Stimulated activated memory B cell treated with anti-CD40 and anti-IgM and Interleukin-4, amounts not matched to agents 10 μg/mL and 1 μg/mL and 100 μg/mL, for 72 hours (primary cell): ENCODE measurements around the gene REC114.
"Not testable (repeated sequence)": the region's sequence is repeated elsewhere in the genome, so short reads cannot be mapped to it uniquely, and the experiment has no call there.

ENCODE experiments used
- ATAC-seq: fragments of 150-1000 bp; cut with Tn5 transposase; 2 replicates; pipeline ENCODE4 v1.10.0; 2021
- H3K27ac Mint-ChIP-seq: one replicate; pipeline ENCODE4 v1.8.0; 2022; ENCODE audit warnings: mild to moderate bottlenecking, mixed read lengths
- H3K27me3 Mint-ChIP-seq: one replicate; pipeline ENCODE4 v1.8.0; 2022; ENCODE audit warnings: mixed read lengths
- H3K36me3 Mint-ChIP-seq: one replicate; pipeline ENCODE4 v1.8.0; 2022; ENCODE audit warnings: mixed read lengths
- H3K4me1 Mint-ChIP-seq: one replicate; pipeline ENCODE4 v1.8.0; 2022; ENCODE audit warnings: mixed read lengths
- H3K4me3 Mint-ChIP-seq: one replicate; pipeline ENCODE4 v1.8.0; 2022; ENCODE audit warnings: mild to moderate bottlenecking, moderate library complexity, mixed read lengths
- H3K9me3 Mint-ChIP-seq: one replicate; pipeline ENCODE4 v1.8.0; 2022; ENCODE audit warnings: mixed read lengths

REC114 gene

GRCh38 chr15:73571346-73571745, 128.4 kb downstream of the REC114 start:
- Mint-ChIP-seq H3K4me1 (no peaks in the 10 kb centered on the region), H3K4me3 (no peak overlapping the region), H3K9me3 (no peaks in the 10 kb centered on the region), H3K27me3 (no peaks in the 10 kb centered on the region), H3K27ac (peak overlapping the region; percentile 2), H3K36me3 (peaks cover 63% of the 10 kb centered on the region)
- no peak for ATAC-seq

- peaks cover 61% of the 10 kb centered on the region for H3K36me3 Mint-ChIP-seq
- H3K4me1 Mint-ChIP-seq = no peaks in the 10 kb centered on the region
- H3K27ac Mint-ChIP-seq = no peak overlapping the region
- no peak for ATAC-seq
- no peak overlapping the region for H3K4me3 Mint-ChIP-seq
- no peaks in the 10 kb centered on the region for H3K27me3 Mint-ChIP-seq
- H3K9me3 Mint-ChIP-seq = no peaks in the 10 kb centered on the region
Observed at GRCh38 chr15:73572296-73572695, 129.3 kb downstream of the REC114 start.

- no peaks in the 10 kb centered on the region for H3K9me3 Mint-ChIP-seq
- H3K36me3 Mint-ChIP-seq = peaks cover 61% of the 10 kb centered on the region
- no peaks in the 10 kb centered on the region for H3K27me3 Mint-ChIP-seq
- no peak for ATAC-seq
- H3K27ac Mint-ChIP-seq = no peak overlapping the region
- no peaks in the 10 kb centered on the region for H3K4me1 Mint-ChIP-seq
- H3K4me3 Mint-ChIP-seq = no peak overlapping the region
Observed at GRCh38 chr15:73573037-73573436, 130.1 kb downstream of the REC114 start.

GRCh38 chr15:73573572-73573971, 130.6 kb downstream of the REC114 start:
- Mint-ChIP-seq H3K4me1 (no peaks in the 10 kb centered on the region), H3K4me3 (no peak overlapping the region), H3K9me3 (no peaks in the 10 kb centered on the region), H3K27ac (no peak overlapping the region), H3K36me3 (peaks cover 62% of the 10 kb centered on the region), H3K27me3 (no peaks in the 10 kb centered on the region)
- ATAC-seq = no peak

GRCh38 chr15:73575636-73576247, 132.8 kb downstream of the REC114 start:
- Mint-ChIP-seq H3K27ac (no peak overlapping the region), H3K4me1 (no peaks in the 10 kb centered on the region), H3K36me3 (peaks cover 49% of the 10 kb centered on the region), H3K27me3 (no peaks in the 10 kb centered on the region), H3K9me3 (no peaks in the 10 kb centered on the region), H3K4me3 (no peak overlapping the region)
- no peak for ATAC-seq

- not testable (repeated sequence) for ATAC-seq, H3K4me3 Mint-ChIP-seq, H3K27me3 Mint-ChIP-seq, H3K4me1 Mint-ChIP-seq, H3K9me3 Mint-ChIP-seq, H3K27ac Mint-ChIP-seq
- H3K36me3 Mint-ChIP-seq = peaks cover 49% of the 10 kb centered on the region
Observed at GRCh38 chr15:73577593-73577992, 134.6 kb downstream of the REC114 start.

GRCh38 chr15:73578026-73578425, 135.1 kb downstream of the REC114 start:
- Mint-ChIP-seq H3K27ac (no peak overlapping the region), H3K9me3 (no peaks in the 10 kb centered on the region), H3K36me3 (peaks cover 49% of the 10 kb centered on the region), H3K4me3 (no peak overlapping the region), H3K27me3 (no peaks in the 10 kb centered on the region), H3K4me1 (no peaks in the 10 kb centered on the region)
- no peak for ATAC-seq

GRCh38 chr15:73582851-73583379, 140.0 kb downstream of the REC114 start:
- ATAC-seq = no peak
- H3K27me3 Mint-ChIP-seq = no peaks in the 10 kb centered on the region
- H3K4me1 Mint-ChIP-seq = no peaks in the 10 kb centered on the region
- no peaks in the 10 kb centered on the region for H3K9me3 Mint-ChIP-seq
- no peak overlapping the region for H3K4me3 Mint-ChIP-seq
- H3K27ac Mint-ChIP-seq = no peak overlapping the region
- H3K36me3 Mint-ChIP-seq = peaks cover 75% of the 10 kb centered on the region

GRCh38 chr15:73583544-73583943, 140.6 kb downstream of the REC114 start:
- Mint-ChIP-seq H3K4me3 (no peak overlapping the region), H3K36me3 (peaks cover 73% of the 10 kb centered on the region), H3K27me3 (no peaks in the 10 kb centered on the region), H3K27ac (no peak overlapping the region), H3K9me3 (no peaks in the 10 kb centered on the region), H3K4me1 (no peaks in the 10 kb centered on the region)
- no peak for ATAC-seq

GRCh38 chr15:73584699-73585420, 141.9 kb downstream of the REC114 start:
- no peaks in the 10 kb centered on the region for H3K9me3 Mint-ChIP-seq
- H3K27me3 Mint-ChIP-seq = no peaks in the 10 kb centered on the region
- H3K4me1 Mint-ChIP-seq = no peaks in the 10 kb centered on the region
- H3K27ac Mint-ChIP-seq = no peak overlapping the region
- peaks cover 75% of the 10 kb centered on the region for H3K36me3 Mint-ChIP-seq
- ATAC-seq = no peak
- H3K4me3 Mint-ChIP-seq = no peak overlapping the region

GRCh38 chr15:73585871-73586654, 143.1 kb downstream of the REC114 start:
- Mint-ChIP-seq H3K27me3 (no peaks in the 10 kb centered on the region), H3K4me3 (no peak overlapping the region), H3K27ac (no peak overlapping the region), H3K4me1 (no peaks in the 10 kb centered on the region), H3K36me3 (peaks cover 75% of the 10 kb centered on the region), H3K9me3 (no peaks in the 10 kb centered on the region)
- ATAC-seq = no peak

GRCh38 chr15:73589766-73590165, 146.8 kb downstream of the REC114 start:
- Mint-ChIP-seq H3K9me3 (no peaks in the 10 kb centered on the region), H3K27ac (no peak overlapping the region), H3K36me3 (peaks cover 58% of the 10 kb centered on the region), H3K27me3 (no peaks in the 10 kb centered on the region), H3K4me3 (no peak overlapping the region), H3K4me1 (peaks cover 4% of the 10 kb centered on the region)
- no peak for ATAC-seq

- no peak overlapping the region for H3K27ac Mint-ChIP-seq
- no peak for ATAC-seq
- H3K4me3 Mint-ChIP-seq = no peak overlapping the region
- no peaks in the 10 kb centered on the region for H3K9me3 Mint-ChIP-seq
- no peaks in the 10 kb centered on the region for H3K27me3 Mint-ChIP-seq
- peaks cover 53% of the 10 kb centered on the region for H3K36me3 Mint-ChIP-seq
- peaks cover 9% of the 10 kb centered on the region for H3K4me1 Mint-ChIP-seq
Observed at GRCh38 chr15:73590263-73590662, 147.3 kb downstream of the REC114 start.

GRCh38 chr15:73593304-73594074, 150.5 kb downstream of the REC114 start:
- no peak overlapping the region for H3K27ac Mint-ChIP-seq
- ATAC-seq = no peak

GRCh38 chr15:73594109-73594508, 151.1 kb downstream of the REC114 start:
- H3K4me1 Mint-ChIP-seq = peaks cover 36% of the 10 kb centered on the region
- H3K27ac Mint-ChIP-seq = no peak overlapping the region
- H3K4me3 Mint-ChIP-seq = no peak overlapping the region

More at GRCh38 chr15:73593304-73594074, 150.5 kb downstream of the REC114 start:
- peaks cover 32% of the 10 kb centered on the region for H3K4me1 Mint-ChIP-seq
- H3K36me3 Mint-ChIP-seq = peaks cover 39% of the 10 kb centered on the region
- no peaks in the 10 kb centered on the region for H3K27me3 Mint-ChIP-seq
- H3K4me3 Mint-ChIP-seq = no peak overlapping the region
- H3K9me3 Mint-ChIP-seq = no peaks in the 10 kb centered on the region

More at GRCh38 chr15:73594109-73594508, 151.1 kb downstream of the REC114 start:
- Mint-ChIP-seq H3K27me3 (no peaks in the 10 kb centered on the region), H3K9me3 (no peaks in the 10 kb centered on the region), H3K36me3 (peaks cover 33% of the 10 kb centered on the region)
- no peak for ATAC-seq
